ENCODE results near the gene GMPR.

DNA sequence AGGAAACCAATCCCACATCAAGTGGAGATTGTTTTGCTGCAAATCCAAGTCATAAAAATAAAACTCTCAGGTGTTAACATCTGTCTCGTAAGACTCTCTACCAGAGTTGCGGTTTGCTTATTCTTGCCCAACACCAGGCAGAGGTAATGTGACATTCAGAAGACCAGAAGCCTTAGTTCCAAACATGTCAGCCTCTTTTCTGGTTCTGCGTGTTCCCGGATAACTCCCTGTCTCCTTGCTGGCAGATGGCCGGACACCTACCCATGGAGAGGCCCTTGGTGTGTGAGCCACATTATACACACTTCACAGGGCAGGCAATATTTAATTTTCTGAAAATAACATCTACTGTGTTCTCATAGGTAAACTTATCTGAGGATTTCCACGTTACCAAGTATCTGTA, 73.4 kb downstream of the GMPR start:
- TF ChIP-seq, protein P1, sequence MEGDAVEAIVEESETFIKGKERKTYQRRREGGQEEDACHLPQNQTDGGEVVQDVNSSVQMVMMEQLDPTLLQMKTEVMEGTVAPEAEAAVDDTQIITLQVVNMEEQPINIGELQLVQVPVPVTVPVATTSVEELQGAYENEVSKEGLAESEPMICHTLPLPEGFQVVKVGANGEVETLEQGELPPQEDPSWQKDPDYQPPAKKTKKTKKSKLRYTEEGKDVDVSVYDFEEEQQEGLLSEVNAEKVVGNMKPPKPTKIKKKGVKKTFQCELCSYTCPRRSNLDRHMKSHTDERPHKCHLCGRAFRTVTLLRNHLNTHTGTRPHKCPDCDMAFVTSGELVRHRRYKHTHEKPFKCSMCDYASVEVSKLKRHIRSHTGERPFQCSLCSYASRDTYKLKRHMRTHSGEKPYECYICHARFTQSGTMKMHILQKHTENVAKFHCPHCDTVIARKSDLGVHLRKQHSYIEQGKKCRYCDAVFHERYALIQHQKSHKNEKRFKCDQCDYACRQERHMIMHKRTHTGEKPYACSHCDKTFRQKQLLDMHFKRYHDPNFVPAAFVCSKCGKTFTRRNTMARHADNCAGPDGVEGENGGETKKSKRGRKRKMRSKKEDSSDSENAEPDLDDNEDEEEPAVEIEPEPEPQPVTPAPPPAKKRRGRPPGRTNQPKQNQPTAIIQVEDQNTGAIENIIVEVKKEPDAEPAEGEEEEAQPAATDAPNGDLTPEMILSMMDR (conservative IDR thresholded peaks at IDR 0.05; ENCODE audit: low read length): no peak
- TF ChIP-seq EZH2phosphoT487 (IDR thresholded peaks at IDR 0.05; ENCODE audit: borderline replicate concordance): no peak

All from Loucy (cell line).